ENCODE measurements around the gene TP53I13.

Gene TP53I13

DNA sequence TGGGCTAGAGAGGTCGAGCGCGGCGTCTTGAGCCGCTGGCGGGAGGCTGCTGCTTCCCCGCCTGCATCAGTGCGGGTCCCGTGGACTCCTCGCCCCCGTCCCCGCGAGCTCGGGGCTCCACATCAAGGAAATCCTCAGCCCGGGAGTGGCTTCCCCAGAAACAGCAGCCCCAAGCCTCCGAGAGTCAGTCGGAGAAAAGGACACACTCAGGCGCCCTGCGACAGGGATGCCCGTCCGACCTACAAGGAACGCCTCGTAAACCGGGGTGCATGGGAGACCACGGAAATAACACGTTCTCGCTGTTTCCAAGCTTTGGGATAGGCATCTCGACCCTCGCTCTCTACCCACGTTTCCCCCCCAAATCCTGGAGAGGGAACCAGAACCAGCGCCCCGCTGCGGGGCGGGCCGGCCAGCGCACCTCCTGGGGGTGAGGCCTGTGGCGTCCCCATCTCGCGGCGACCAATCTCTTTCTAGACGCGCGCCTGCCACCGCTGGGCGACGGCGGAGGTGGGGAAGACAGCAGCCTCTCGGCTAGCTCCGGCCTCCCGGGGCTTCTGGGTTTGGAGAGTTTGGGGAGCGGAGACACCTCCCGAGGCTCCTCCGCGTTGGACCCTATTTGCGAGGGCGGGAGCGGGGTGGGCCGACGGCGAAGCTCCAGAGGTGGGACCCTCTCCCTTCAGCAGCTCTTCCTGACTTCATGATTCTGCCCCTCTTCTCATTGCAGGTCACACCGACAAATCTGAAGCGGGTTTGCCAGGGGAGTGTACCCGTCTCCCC is 759 bp upstream of the TP53I13 start:
- DNase-seq: peak; percentile 75

DNA sequence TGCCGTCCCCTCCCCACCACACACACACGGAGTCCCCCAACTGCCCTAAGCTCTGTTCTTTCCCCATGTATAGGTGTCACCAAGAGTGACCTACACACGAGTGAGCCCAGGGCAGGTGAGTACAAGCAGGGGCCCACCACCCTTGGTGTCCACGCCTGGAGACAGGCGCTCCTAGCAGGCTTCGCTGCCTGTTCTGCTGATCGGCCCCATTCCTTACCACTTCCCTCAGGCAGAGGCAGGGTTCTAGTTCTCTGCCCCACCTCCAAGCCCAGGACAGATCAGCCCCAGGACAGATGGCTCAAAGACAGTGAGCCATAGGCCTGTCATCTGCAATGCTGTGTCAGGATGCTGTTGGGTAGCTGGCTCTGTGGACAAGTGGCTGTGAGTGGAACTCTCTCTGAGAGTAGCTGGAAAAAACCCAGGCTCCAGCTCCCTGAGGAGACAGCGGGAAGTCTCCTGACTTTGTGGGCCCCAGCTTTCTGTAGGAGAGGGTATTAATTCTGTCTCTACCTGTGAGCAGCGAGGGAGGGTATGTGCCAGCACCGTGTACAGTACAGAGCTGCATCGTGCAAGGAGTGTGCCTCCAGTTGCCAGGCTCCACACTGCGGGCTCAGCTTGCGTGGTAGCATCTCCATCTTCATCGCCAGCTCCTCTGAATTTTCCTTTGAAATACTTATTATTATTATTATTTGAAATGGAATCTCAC is 897 bp downstream of the TP53I13 start:
- no peak for DNase-seq

DNA sequence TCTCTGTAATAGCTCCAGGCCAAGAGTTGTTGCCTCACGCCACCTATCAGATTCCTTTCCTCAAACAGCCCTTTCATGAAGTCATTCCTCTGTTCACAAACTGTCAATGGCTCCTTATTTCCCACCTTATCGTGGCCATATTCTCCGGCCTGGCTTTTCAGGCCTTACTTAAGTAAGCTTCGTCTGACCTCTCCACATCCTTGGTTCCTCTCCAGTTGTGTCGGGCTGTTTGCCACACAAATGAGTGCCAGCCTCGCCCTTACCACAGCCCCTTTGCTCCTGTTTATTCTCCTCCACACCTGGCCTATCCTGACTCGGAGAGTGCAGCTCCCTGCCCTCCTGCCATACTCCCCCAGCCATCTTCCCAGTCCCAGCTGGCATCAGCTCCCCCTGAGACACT is 2.0 kb downstream of the TP53I13 start:
- no peak for DNase-seq

DNA sequence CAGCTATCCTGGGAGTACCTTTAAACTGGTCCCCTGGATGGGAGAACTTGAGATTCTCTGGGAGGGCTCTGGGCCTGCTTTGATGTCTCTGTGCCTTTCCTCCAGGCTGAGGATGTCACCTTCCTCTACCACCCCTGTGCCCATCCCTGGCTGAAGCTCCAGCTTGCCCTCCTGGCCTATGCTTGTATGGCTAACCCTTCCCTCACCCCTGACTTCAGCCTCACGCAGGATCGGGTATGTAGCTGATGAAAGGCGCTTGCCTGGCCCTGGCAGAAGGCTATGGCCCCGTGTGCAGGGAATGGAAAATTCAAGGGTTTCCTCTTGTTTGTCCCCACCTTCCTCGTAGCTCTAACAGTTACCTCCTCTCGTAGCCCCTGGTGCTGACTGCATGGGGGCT is 3.0 kb downstream of the TP53I13 start:
- DNase-seq: no peak

DNA sequence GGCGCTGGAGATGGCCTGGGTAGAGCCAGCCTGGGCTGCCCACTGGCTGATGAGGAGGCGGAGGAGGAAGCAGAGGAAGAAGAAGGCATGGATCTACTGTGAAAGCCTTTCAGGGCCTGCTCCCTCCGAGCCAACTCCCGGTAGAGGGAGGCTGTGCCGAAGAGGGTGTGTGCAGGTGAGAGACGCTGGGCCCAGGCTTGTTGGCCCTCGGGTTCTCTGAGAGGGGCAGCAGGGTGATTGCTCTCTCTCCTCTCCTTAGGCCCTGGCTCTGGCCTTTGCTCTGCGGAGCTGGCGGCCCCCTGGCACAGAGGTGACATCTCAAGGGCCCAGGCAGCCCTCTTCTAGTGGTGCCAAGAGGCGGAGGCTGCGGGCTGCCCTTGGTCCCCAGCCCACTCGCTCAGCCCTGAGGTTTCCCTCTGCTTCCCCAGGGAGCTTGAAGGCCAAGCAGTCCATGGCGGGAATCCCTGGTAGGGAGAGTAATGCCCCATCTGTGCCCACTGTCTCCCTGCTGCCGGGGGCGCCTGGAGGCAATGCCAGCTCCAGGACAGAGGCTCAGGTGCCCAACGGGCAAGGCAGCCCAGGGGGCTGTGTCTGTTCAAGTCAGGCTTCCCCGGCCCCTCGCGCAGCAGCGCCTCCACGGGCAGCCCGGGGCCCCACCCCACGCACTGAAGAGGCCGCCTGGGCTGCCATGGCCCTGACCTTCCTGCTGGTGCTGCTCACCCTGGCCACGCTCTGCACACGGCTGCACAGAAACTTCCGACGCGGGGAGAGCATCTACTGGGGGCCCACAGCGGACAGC is 3.6 kb downstream of the TP53I13 start:
- DNase-seq: no peak

DNA sequence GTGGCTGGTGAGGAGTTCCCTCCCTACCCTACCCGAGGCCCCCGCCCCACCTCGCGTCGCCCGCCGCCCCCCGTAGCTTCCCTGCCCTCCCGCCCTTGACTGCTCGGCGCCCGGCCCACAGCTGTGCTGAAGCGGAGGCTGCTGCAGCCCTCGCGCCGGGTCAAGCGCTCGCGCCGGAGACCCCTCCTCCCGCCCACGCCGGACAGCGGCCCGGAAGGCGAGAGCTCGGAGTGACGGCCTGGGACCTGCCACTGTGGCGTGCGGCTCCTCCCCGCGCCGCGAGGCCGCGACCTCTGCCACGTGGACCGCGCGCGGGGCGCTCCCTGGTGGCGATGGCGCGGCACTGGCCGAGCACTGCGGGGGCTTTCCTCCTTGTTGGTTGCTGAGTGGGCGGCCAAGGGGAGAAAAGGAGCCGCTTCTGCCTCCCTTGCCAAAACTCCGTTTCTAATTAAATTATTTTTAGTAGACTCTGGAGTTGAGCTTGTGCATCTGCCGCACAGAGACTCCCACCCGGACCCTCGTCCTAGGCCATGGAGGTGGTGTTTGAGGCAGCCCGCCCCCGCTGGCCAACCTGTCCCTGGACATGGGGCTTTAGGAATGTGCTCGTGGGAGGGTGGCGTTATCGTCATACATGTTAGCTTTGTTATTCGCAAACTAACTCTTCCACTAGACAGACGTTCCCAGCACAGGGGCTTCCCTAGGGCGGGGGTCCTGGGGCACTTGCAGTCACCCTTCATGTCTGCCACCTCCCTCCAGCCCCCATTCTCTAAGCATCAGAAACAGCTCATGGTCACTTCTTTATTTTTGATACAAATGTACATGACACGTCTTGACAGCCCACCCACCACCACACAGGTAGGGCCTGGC is 4.4 kb downstream of the TP53I13 start:
- DNase-seq: no peak

DNA sequence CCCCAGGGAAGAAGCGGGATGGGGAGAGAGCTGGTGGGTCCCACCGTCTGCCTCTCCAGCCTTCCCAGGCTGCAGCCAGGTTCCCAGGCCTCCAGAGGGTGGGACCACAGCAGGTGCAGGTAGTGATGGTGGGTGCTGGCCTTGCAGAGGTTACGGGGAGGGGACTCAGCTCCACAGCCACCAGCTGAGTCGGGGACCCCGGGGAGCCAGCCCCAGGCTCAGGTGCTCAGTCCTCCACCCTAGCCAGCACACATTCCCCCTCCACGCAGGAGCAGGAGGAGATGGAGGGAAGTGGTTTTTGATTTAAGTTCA is 5.0 kb downstream of the TP53I13 start:
- DNase-seq: no peak

DNA sequence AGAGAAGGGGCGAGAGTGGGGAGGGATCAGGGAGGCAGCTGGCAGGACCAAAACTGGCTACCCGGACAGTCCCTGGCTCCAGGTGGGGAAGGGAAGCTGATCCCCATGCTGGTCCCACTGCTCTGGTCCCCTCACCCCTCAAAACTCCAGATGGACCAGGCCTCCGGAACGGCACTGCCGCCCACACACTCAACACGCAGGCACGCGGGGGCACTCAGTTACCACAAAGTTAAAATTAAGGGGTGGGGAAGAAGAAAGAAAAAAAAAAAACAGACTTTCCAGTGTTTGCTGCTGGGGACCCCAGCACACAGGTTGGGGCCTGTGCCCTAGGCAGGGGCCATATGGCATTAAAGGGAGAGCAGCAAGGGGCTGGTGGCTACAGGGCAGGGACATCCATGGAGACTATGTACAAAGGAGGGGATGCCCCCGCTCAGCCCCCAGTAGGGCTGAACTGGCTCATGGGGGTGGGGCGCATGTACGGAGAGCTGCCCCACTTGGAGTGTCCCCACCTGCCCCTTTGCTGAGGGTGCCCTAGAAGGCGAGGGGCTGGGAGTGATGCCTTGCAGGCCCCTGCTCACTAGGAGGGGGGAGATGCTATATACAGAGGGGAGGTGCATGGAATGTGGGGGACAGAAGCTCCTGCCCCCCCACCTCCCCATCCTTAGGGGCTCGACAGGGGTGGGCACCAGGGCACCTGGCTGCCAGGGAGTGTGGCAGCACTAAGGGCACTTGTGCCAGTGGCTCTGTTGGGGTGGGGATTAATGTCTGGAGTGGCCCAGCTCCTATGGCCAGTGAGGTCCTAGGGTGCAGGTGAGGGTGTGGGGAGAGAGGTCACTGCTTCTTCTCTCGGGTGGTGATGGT is 5.6 kb downstream of the TP53I13 start:
- no peak for DNase-seq

DNA sequence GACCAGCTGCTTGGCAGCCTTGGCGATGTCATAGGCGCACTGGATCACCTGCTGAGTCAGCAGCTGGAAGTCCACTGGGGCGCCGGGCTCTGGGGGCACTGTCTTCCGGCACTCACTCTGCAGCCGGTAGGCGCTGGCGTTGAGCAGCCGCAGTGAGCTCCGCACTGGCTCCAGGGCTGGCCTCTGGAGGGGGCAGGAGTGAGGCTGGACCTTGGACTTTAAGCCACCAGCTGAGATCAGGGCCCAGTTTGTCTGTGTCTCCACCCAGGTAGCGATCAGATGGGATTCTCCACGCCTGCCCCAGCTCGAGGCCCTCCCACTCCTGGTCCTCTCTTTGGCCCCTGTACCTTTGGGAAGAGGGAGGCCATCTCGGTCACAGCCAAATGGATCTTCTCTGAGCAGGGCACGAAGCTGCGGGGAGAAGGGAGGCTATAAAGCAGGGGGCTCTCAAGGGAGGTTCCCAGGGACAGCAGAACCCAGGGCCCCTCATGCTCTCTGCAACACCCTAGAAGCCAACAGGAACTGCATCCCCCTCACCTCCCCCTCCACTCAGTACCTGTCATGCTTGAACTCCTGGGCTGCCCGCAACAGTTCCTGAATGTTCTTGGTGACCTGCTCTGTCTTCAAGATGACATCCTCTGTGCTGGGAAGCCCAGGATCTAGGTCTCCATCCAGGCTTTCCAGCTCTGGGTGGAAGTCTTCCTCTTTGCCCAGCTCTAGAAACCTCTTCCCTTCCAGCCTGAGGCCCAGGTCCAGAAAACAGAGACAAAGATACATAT is 6.4 kb downstream of the TP53I13 start:
- no peak for DNase-seq

DNA sequence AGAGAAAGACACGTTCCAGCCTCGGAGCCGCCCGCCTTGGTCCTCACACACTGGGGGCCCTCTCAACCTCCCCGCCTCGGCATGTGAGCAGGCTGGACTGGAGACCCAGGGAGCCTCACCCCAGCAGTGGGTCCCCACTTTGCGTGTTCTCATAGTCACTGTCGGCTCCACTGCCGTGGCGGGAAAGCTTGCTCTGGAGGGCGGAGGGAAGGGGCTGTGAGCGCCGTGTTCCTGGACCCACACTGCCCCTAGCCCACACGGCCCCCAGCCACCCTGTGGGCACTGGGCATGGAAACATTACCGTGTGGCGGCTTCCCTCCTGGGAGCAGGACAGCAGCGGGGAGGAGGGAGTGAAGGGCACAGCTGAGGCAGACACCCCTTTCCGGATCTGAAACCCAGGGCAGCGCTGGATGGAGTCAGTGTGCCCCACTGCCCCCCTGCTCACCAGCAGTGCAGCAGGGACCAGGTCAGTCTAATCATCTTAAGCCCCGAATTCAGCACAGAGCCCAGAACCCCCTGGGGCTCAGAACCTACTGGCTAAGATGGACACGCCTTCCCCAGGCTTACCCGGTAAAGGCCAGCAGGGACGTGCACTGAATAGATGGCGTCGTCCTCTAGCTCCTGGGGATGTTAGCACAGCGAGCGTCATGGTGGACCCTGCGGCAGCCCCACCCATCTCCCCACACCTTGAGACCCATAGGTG is 7.2 kb downstream of the TP53I13 start:
- DNase-seq: no peak

DNA sequence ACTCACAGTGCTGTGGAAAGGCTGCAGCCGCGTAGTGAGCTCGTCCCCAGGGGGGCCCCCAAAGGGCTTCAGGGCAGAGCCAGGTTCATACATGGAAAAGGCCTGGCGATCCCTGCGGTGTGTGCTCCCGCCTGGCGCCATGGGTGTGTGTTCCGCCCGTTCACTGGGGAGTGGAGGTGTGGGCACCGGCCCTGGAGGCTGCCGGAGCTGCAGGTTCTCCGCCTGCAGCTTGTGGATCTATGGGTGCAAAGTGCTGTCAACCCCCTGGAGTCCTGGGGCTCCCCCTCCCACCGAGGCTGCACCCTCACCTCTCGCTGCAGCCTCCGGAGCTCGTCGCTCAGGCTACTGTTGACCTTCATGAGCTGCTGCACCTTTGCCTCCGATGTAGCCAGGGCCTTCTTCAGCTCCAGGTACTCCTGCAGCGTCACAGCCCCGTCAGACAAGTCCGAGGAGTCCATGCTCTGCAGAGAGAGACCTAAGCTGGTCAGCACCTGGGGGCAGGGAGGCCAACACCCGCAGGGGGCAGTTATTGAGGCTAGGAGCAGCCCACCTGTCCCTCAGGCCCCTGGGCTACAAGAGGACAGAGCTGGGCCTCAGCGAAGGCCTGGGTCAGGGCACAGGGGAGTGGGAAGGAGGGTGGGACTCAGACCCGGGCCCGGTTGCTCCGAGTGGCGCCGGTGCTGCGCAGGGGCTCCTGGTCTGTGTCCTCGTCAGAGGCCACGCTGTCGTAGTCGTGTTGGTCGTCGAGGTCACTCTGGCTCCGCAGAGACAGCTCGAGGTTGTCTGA is 7.9 kb downstream of the TP53I13 start:
- DNase-seq: no peak

DNA sequence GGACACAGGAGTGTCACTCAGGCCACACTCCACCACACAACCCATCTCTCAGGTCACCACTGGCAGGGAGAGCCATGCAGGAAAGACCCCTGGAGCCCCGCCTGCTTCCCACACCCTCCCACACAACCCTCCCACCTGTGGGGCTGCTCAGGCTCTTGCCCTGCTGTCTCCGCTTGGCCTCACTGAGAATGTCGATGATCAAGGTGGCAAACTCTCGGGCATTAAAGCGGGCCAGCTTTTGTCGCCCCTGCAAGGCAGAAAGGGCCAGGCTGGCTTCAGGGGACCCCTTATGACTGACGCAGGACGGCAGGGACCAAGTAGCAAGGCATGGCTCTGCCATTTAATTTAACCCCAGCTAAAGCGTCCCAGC is 8.5 kb downstream of the TP53I13 start:
- DNase-seq: no peak

DNA sequence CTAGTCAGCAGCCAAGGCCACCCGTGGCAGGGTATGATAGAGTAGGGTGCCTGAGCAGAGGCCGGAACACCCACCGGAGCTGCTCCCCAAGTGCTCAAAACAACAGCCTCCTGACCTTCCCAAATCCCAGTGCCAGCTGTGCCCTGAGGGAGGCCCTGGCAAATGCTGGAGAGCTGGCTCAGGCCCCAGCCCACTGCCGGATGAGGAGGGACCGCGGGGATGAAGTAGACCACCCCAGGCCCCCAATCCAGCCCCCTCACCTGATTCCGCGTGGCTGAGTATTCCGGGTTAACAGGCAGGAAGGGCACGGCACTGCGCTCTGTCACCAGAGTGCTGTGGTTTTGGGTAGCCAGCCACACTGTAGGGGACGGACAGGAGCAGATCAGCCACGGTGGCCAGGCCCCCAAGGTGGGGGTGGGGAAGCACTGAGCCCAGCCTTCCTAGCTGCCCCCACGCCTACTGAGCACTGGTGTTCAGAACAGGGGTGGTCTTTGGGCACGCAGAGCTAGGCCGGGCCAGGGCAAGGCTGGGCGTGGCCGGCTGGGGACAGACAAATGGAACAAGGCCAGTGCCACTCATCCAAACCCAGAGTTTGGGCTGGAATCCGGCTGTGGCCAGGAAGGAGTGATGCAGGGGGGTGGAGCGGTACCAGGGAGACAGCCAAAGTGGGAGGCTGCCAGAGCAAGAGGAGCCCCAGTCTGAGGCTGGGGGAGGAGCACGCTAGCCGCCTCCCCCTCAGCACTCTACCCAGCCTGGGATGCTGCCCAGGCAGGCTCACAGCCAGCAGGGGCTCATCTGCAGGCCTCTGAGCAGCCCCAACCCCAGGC is 9.1 kb downstream of the TP53I13 start:
- no peak for DNase-seq

DNA sequence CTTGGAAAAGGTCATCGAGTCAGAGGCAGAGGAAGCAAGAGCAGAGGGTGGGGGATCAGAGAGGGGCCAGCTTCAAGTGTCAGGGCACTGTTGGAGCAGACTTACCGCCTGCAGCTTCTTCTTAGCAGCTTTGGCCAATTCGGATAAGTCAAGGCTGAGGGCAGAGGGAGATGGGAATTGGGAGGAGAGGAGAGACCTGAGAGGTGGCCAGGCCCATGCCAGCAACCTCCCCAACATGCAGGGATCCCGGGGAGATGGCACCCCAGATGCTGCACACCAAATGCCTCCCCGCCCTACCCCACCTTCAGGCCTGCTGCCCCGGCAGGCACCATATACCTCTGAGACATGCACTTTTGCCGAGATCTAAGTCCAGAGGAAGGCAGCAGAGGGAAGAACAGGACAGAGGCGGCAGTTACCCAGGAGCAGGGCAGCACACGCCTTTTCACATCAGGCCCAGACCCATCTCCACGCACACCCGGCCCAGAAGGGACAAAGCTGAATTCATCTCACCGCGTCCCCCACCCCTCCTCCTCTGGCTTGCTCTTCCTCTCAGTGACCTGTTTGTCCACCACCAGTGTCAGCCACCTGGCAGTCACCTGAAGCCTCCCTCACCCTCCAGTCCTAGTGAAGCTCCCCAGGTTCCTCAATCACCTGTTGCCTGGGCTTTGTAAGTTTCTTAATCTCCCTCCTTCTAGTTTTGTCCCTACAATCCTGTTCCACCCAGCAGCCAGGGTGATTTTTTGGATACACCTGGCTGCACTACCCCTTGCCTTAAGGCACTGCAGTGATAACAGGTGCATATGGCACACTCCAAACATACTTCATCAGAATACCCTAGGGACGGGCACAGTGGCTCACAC is 10.4 kb downstream of the TP53I13 start:
- no peak for DNase-seq

DNA sequence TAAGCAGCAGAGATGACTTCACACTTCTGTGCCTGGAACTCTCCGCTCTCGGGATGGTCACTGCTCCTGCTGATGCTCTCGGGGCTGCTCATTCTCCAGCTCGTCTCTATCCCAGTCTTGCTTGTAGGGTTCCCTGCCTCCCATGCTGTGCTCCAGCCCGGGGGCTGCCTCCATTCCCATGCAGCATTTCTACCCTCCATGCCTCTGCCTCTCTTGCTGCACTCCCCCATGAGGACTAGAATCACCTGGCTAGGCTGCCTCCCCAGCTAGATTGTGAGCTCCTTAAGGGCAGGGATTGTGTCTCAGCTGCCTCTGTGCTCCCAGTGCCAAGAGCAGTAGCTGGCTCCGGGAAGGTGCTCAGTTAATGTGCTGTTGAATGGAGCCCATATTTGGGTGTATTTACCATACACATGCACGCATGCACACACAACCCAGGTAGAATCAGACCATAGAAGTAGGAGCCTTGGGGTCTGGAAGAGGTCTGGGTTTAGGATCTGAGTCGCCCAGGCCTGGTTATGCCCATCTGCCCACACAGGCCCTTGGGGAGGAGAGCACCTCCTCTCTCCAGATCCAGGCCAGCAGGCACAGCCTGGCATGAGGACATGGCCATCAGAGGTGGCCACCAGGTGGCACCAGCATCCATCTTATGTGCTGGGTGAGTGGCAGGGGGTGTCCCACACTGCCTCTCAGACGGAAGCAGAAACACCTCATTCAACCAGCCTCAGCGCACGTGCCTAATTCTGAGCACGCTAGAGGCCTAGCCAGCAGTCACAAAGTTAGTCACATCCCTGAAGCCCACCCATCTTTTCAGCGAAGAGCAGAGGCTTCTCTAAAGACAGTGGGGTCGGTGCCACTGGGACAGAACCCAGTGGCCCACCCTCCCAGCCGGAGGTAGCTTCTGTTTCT is 11.6 kb downstream of the TP53I13 start:
- DNase-seq: peak; percentile 92

DNA sequence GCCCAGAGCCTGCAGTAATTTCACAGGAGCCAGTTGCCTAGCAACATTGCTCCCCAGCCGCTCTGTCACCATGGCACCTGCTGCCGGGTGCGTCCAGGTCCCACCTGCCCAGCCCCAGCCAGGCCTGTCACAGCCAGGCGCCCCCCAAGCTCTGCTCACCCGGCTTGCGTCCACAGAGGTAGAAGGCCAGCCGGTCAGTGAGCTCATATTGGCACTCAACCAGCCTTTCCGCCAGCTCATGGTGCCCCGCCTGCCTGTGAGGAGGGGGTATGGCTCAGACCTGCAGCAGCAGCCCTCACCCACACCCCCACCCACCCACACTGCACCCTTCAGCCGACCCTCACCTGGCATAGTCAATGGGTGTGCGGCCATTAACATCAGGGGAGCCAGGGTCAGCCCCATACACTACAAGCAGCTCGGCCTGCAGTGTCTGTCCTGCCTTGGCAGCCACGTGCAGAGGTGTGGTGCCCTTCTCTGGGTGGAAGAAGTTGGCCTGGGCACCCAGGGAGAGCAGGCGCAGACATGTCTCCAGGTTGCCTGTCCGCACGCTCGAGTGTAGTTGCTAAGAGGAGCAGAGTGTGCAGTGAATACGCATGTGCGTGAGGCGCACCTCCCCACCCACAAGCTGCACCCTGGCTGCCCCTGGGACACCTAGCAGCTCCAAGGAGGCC is 13.2 kb downstream of the TP53I13 start:
- DNase-seq: no peak

All from OCI-M1 (cell line).